ENCODE results near the gene CCDC186.

GRCh38 chr10:114179148-114179547, 5.1 kb upstream of the CCDC186 start, which contains the start of gene TDRD1:
- TF ChIP-seq CTCF (IDR thresholded peaks at IDR 0.05) (no peak), TCF7L2 (IDR thresholded peaks at IDR 0.05; ENCODE audit: low read depth, low read length) (no peak), POLR2AphosphoS5 (IDR thresholded peaks at IDR 0.05; ENCODE audit: low read depth, low read length) (no peak)

Data from Panc1 (cell line).